Testis (tissue), 2 donors: ENCODE data around the gene GSTA3.
"Not testable (repeated sequence)": the region's sequence is repeated elsewhere in the genome, so short reads cannot be mapped to it uniquely, and the experiment has no call there.

Experiments used
- CTCF ChIP-seq, 3 experiments: fragments of 450-650 bp in 2 of 3; fragments of 200-600 bp in 1 of 3; sonication (generic) in 1 of 3; IDR thresholded peaks; one replicate each; pipeline ENCODE4 v1.5.1; 2016 to 2019; ENCODE audit warnings: antibody characterized with exemption in 3 of 3, mild to moderate bottlenecking in 2 of 3, moderate library complexity in 1 of 3
- POLR2A ChIP-seq: fragments of 450-650 bp; IDR thresholded peaks from one replicate; pipeline ENCODE4 v1.6.1; 2017; ENCODE audit warnings: antibody characterized with exemption, mild to moderate bottlenecking, moderate library complexity

GRCh38 chr6:52942821-52943220 is 33.3 kb upstream of the GSTA3 start:
- not testable (repeated sequence) for TF ChIP-seq CTCF (IDR thresholded peaks at IDR 0.05); POLR2A
